Gastrocnemius medialis (tissue), 4 donors: ENCODE data around the gene PRPF4.

Experiments used
- CTCF ChIP-seq, 5 experiments: fragments of 450-650 bp in 3 of 5; fragments of 200-600 bp in 2 of 5; sonication (generic) in 2 of 5; IDR thresholded peaks in 4 of 5; conservative IDR thresholded peaks in 1 of 5; 1 replicate in 4 of 5; 2 replicates in 1 of 5; pipeline ENCODE4 v1.5.1; 2016 to 2019; ENCODE audit warnings: antibody characterized with exemption in 5 of 5, mild to moderate bottlenecking in 3 of 5, moderate library complexity in 3 of 5
- POLR2A ChIP-seq, 2 donors: fragments of 450-650 bp; IDR thresholded peaks; one replicate each; pipeline ENCODE4 v1.6.1; 2017; ENCODE audit warnings: antibody characterized with exemption in 2 of 2, mild to moderate bottlenecking in 2 of 2, moderate library complexity in 2 of 2

DNA sequence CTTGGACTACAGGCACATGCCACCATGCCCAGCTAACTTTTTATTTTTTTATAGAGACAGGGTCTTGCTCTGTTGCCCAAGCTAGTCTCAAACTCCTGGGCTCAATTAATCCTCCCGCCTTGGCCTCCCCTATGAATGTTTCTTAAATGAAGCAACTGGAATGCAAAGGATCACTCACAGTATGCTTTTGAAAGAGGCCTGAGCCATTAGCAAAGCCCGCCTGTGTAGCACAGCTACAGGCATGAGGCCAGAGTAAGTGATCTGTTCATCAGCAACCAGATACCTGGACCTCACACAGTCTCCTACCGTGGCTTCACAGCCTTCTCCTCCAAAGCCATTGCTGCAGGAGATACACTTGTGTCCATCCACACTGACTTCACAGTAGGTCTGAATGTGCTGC is 44.6 kb downstream of the PRPF4 start:
- TF ChIP-seq CTCF (IDR thresholded peaks at IDR 0.05 in 4 of 5, conservative IDR thresholded peaks at IDR 0.05 in 1 of 5) (no peak), POLR2A (IDR thresholded peaks at IDR 0.05) (no peak)
